PC-9 (cell line): ENCODE measurements around the gene MRPL52. TPM values are rescaled to one million over a fixed set of nuclear protein-coding genes. Genes with fewer than 3 reads are reported as not detected.

Experiments used
- BruUV-seq: library from RNA; stranded (reverse); fragments of 400-500 nt; replicated peaks from 2 replicates; lab custom pipeline; 2021; lab: Mats Ljungman, UMichigan
- CTCF ChIA-PET: fragments of 300-600 bp; sonication (Branson Sonifier 250); formaldehyde crosslinking; loops from one replicate; lab custom pipeline; 2022; ENCODE audit warnings: antibody characterized with exemption; lab: Charles Lee
- POLR2A ChIA-PET: fragments of 300-600 bp; sonication (Branson Sonifier 250); formaldehyde crosslinking; loops from one replicate; lab custom pipeline; 2022; ENCODE audit warnings: antibody characterized with exemption; ENCODE audit not compliant: unreplicated experiment; lab: Charles Lee
- DNase-seq, 2 experiments: peaks; one replicate each; pipeline versions ENCODE4 v3.0.0 to v3.0.0-alpha.2; 2015 to 2022; ENCODE audit warnings: mixed read lengths in 1 of 2
- H2AFZ ChIP-seq: fragments of 200-600 bp; sonication (generic); 2 replicates; pipeline ENCODE4 v1.8.1; 2017; ENCODE audit warnings: antibody characterized with exemption
- H3F3A ChIP-seq: fragments of 200-600 bp; sonication (generic); 2 replicates; pipeline ENCODE4 v1.8.1; 2017; ENCODE audit warnings: antibody characterized with exemption, mild to moderate bottlenecking, low read depth; ENCODE audit not compliant: insufficient read depth
- H3K27ac ChIP-seq: fragments of 200-600 bp; sonication (generic); 2 replicates; pipeline ENCODE4 v1.6.1; 2016; ENCODE audit warnings: mixed run types
- H3K27me3 ChIP-seq: fragments of 200-600 bp; sonication (generic); 2 replicates; pipeline ENCODE4 v1.6.1; 2016; ENCODE audit warnings: low read depth, mixed run types; ENCODE audit not compliant: insufficient read depth
- H3K36me3 ChIP-seq: fragments of 200-600 bp; sonication (generic); 2 replicates; pipeline ENCODE4 v1.6.1; 2016; ENCODE audit warnings: low read depth, mixed run types
- H3K4me1 ChIP-seq: fragments of 200-600 bp; sonication (generic); replicated peaks from 2 replicates; pipeline ENCODE4 v1.6.1; 2016; ENCODE audit warnings: mixed run types; ENCODE audit not compliant: insufficient read depth
- H3K4me2 ChIP-seq: fragments of 200-600 bp; sonication (generic); 2 replicates; pipeline ENCODE4 v1.6.1; 2017; ENCODE audit warnings: mixed run types
- H3K4me3 ChIP-seq: fragments of 200-600 bp; sonication (generic); 2 replicates; pipeline ENCODE4 v1.6.1; 2016; ENCODE audit warnings: mixed run types
- H3K79me2 ChIP-seq: fragments of 200-600 bp; sonication (generic); 2 replicates; pipeline ENCODE4 v1.6.1; 2017; ENCODE audit warnings: low read depth, mixed run types
- H3K9me2 ChIP-seq: fragments of 200-600 bp; sonication (generic); 2 replicates; pipeline ENCODE4 v1.8.1; 2017; ENCODE audit warnings: mild to moderate bottlenecking; ENCODE audit not compliant: insufficient read depth
- H3K9me3 ChIP-seq: fragments of 200-600 bp; sonication (generic); 2 replicates; pipeline ENCODE4 v1.8.1; 2016; ENCODE audit warnings: low read depth; ENCODE audit not compliant: insufficient read depth
- H4K20me1 ChIP-seq: fragments of 200-600 bp; sonication (generic); 2 replicates; pipeline ENCODE4 v1.8.1; 2017; ENCODE audit not compliant: insufficient read depth
- CTCF ChIP-seq: fragments of 200-600 bp; sonication (generic); conservative IDR thresholded peaks from 2 replicates; pipeline ENCODE4 v1.6.1; 2017; ENCODE audit warnings: mixed run types, antibody characterized with exemption, mild to moderate bottlenecking, moderate library complexity
- EZH2 ChIP-seq: fragments of 200-600 bp; sonication (generic); IDR thresholded peaks from 2 replicates; pipeline ENCODE4 v1.8.0; 2017; ENCODE audit warnings: antibody characterized with exemption, low read depth
- intact Hi-C: fragments of 100-400 bp; cut with micrococcal nuclease; formaldehyde crosslinking; loops from one replicate; pipeline ENCODE4 v1.10.0; 2022; ENCODE audit not compliant: unreplicated experiment
- total RNA-seq: library from RNA; stranded (reverse); gene quantifications from 2 replicates; pipeline ENCODE4 v1.2.3, GENCODE V29; 2021

The MRPL52 gene
- total RNA-seq, 1 experiment from 2014 or later = 76.7 TPM

GRCh38 chr14:22794551-22794951 lies 35.1 kb upstream of the MRPL52 start:
- Histone ChIP-seq H3K4me3 (no peak overlapping the region), H3K4me1 (peaks cover 10% of the 10 kb centered on the region), H3K4me2 (no peak overlapping the region), H3K9me2 (no peaks in the 10 kb centered on the region), H3F3A (0 out of 2 replicates have a peak, but pooled peaks cover 4% of the 10 kb centered on the region), H3K79me2 (no peaks in the 10 kb centered on the region), H3K27ac (no peak overlapping the region), H3K36me3 (no peaks in the 10 kb centered on the region), H3K27me3 (no peaks in the 10 kb centered on the region), H4K20me1 (no peaks in the 10 kb centered on the region), H2AFZ (no peak overlapping the region), H3K9me3 (no peaks in the 10 kb centered on the region)
- DNase-seq = no peak
- BruUV-seq = no TSS peak
- no peak for TF ChIP-seq EZH2
- TF ChIP-seq CTCF = no peak
- intact Hi-C loops = no loop called here
- POLR2A ChIA-PET = no interaction called here
- CTCF ChIA-PET = no interaction called here

GRCh38 chr14:22796087-22796707 lies 33.5 kb upstream of the MRPL52 start:
- intact Hi-C loops = no loop called here
- TF ChIP-seq CTCF (no peak), EZH2 (no peak)
- Histone ChIP-seq H3K9me3 (no peaks in the 10 kb centered on the region), H3K4me3 (no peak overlapping the region), H3K4me1 (no peaks in the 10 kb centered on the region), H3K4me2 (no peak overlapping the region), H4K20me1 (no peaks in the 10 kb centered on the region), H2AFZ (no peak overlapping the region), H3K27ac (no peak overlapping the region), H3K27me3 (no peaks in the 10 kb centered on the region), H3K36me3 (no peaks in the 10 kb centered on the region), H3F3A (no peaks in the 10 kb centered on the region), H3K9me2 (no peaks in the 10 kb centered on the region), H3K79me2 (no peaks in the 10 kb centered on the region)
- CTCF ChIA-PET = no interaction called here
- POLR2A ChIA-PET = no interaction called here
- no TSS peak for BruUV-seq
- DNase-seq = no peak

- ChIA-PET CTCF (no interaction called here), POLR2A (no interaction called here)
- no peaks in the 10 kb centered on the region for H3K79me2 ChIP-seq
- H3K9me2 ChIP-seq = no peaks in the 10 kb centered on the region
- no peak overlapping the region for H2AFZ ChIP-seq
- H3K9me3 ChIP-seq = no peaks in the 10 kb centered on the region
- no peaks in the 10 kb centered on the region for H4K20me1 ChIP-seq
- intact Hi-C loops = no loop called here
- no peak overlapping the region for H3K27ac ChIP-seq
- H3K4me2 ChIP-seq = no peak overlapping the region
- H3K36me3 ChIP-seq = no peaks in the 10 kb centered on the region
- no peak for TF ChIP-seq EZH2
- DNase-seq = no peak
- no peak overlapping the region for H3K4me3 ChIP-seq
- H3K27me3 ChIP-seq = no peaks in the 10 kb centered on the region
- no peaks in the 10 kb centered on the region for H3K4me1 ChIP-seq
- no TSS peak for BruUV-seq
- no peaks in the 10 kb centered on the region for H3F3A ChIP-seq
Measured at GRCh38 chr14:22797017-22797917, 32.4 kb upstream of the MRPL52 start.
